HCT116 (cell line): ENCODE results near the gene TPD52L1. TPM values are rescaled to one million over a fixed set of nuclear protein-coding genes. Genes with fewer than 3 reads are reported as not detected.

Experiments
- ATAC-seq: fragments of 200-7000 bp; cut with Tn5 transposase; 2 replicates; pipeline ENCODE4 v1.9.1; 2020; ENCODE audit warnings: mild to moderate bottlenecking, moderate library complexity
- BruUV-seq: library from RNA; stranded (reverse); fragments of 400-500 nt; replicated peaks from 2 replicates; lab custom pipeline; 2021; lab: Mats Ljungman, UMichigan
- CTCF ChIA-PET: fragments of 300-600 bp; sonication (Branson Sonifier 250); formaldehyde crosslinking; loops from one replicate; lab custom pipeline; 2021; ENCODE audit warnings: antibody characterized with exemption; lab: Charles Lee
- POLR2A ChIA-PET: fragments of 300-600, 350-600 bp; sonication (Branson Sonifier 250); formaldehyde crosslinking; loops from one replicate; lab custom pipeline; 2021; ENCODE audit warnings: antibody characterized with exemption; lab: Charles Lee
- RAD21 ChIA-PET, 2 experiments: fragments of 300-600 bp; sonication (Branson Sonifier 250); formaldehyde crosslinking; loops; one replicate each; lab custom pipeline; 2023; ENCODE audit warnings: low total read pairs in 2 of 2; ENCODE audit not compliant: uncharacterized antibody in 2 of 2, unreplicated experiment in 2 of 2, low non-redundant PET in 1 of 2; lab: Charles Lee
- DNase-seq: peaks from one replicate; pipeline ENCODE4 v3.0.0-alpha.2; 2010; ENCODE audit warnings: low read depth, low spot score
- H2AFZ ChIP-seq: fragments of 200-600 bp; shearing (Covaris generic), sonication (generic); 2 replicates; pipeline ENCODE4 v1.6.1; 2017; ENCODE audit warnings: low read depth, mixed run types, mixed read lengths, antibody characterized with exemption, low read length; ENCODE audit not compliant: poor library complexity, severe bottlenecking
- H3K27ac ChIP-seq: 2 replicates; pipeline ENCODE4 v1.5.1; 2012; ENCODE audit warnings: low read depth, low read length
- H3K27me3 ChIP-seq: fragments of 200-600 bp; sonication (generic); 2 replicates; pipeline ENCODE4 v1.6.1; 2016; ENCODE audit warnings: mixed run types, low read length, mixed read lengths; ENCODE audit not compliant: insufficient read depth
- H3K36me3 ChIP-seq, 2 experiments: fragments of 200-500 bp in 1 of 2; fragments of 200-600 bp in 1 of 2; sonication (Bioruptor generic) in 1 of 2; sonication (generic) in 1 of 2; 2 replicates each; pipeline versions ENCODE4 v1.5.1 to v1.6.1; 2014 to 2016; ENCODE audit warnings: low read length in 2 of 2, inconsistent platforms in 1 of 2, mixed read lengths in 1 of 2, mixed run types in 1 of 2; ENCODE audit not compliant: insufficient read depth in 2 of 2, control insufficient read depth in 1 of 2
- H3K4me1 ChIP-seq, 2 experiments: fragments of 200-600 bp in 1 of 2; sonication (generic) in 1 of 2; 2 replicates each; pipeline versions ENCODE4 v1.5.1 to v1.6.1; 2012 to 2017; ENCODE audit warnings: low read length in 2 of 2, inconsistent platforms in 1 of 2, mild to moderate bottlenecking in 1 of 2, mixed read lengths in 1 of 2, mixed run types in 1 of 2, moderate library complexity in 1 of 2; ENCODE audit not compliant: insufficient read depth in 2 of 2, control insufficient read depth in 1 of 2
- H3K4me2 ChIP-seq: fragments of 200-600 bp; sonication (generic); 2 replicates; pipeline ENCODE4 v1.6.1; 2017; ENCODE audit warnings: mixed run types, low read length, mixed read lengths
- H3K4me3 ChIP-seq, 2 experiments: fragments of 200-600 bp in 1 of 2; sonication (generic) in 1 of 2; replicated peaks in 1 of 2; 2 replicates each; pipeline ENCODE4 v1.5.1; 2011 to 2016; ENCODE audit warnings: low read length in 2 of 2, control low read depth in 1 of 2, low read depth in 1 of 2, mild to moderate bottlenecking in 1 of 2, mixed read lengths in 1 of 2, mixed run types in 1 of 2
- H3K79me2 ChIP-seq: fragments of 200-600 bp; sonication (generic); 2 replicates; pipeline ENCODE4 v1.6.1; 2017; ENCODE audit warnings: mild to moderate bottlenecking, mixed run types, low read length, moderate library complexity, mixed read lengths; ENCODE audit not compliant: insufficient read depth
- H3K9ac ChIP-seq: fragments of 200-600 bp; sonication (generic); 2 replicates; pipeline ENCODE4 v1.6.1; 2016; ENCODE audit warnings: low read length, mixed read lengths
- H3K9me2 ChIP-seq: fragments of 200-600 bp; sonication (generic), shearing (Covaris generic); 2 replicates; pipeline ENCODE4 v1.6.1; 2017; ENCODE audit warnings: mixed run types, mild to moderate bottlenecking, moderate library complexity; ENCODE audit not compliant: insufficient read depth
- H3K9me3 ChIP-seq, 2 experiments: fragments of 200-500 bp in 1 of 2; fragments of 200-600 bp in 1 of 2; sonication (Bioruptor generic) in 1 of 2; sonication (generic) in 1 of 2; 2 replicates each; pipeline ENCODE4 v1.6.1; 2014 to 2017; ENCODE audit warnings: low read length in 2 of 2, mixed read lengths in 2 of 2, inconsistent platforms in 1 of 2, low read depth in 1 of 2, mild to moderate bottlenecking in 1 of 2, mixed run types in 1 of 2, moderate library complexity in 1 of 2; ENCODE audit not compliant: control insufficient read depth in 1 of 2, insufficient read depth in 1 of 2
- H4K20me1 ChIP-seq: fragments of 200-600 bp; sonication (generic), shearing (Covaris generic); 2 replicates; pipeline ENCODE4 v1.6.1; 2017; ENCODE audit warnings: mixed run types, mild to moderate bottlenecking, moderate library complexity; ENCODE audit not compliant: insufficient read depth
- EGR1 ChIP-seq: IDR thresholded peaks from 2 replicates; pipeline ENCODE4 v1.6.1; 2012; ENCODE audit warnings: low read depth
- ELF1 ChIP-seq: IDR thresholded peaks from 2 replicates; pipeline ENCODE4 v1.6.1; 2012; ENCODE audit warnings: low read depth, borderline replicate concordance
- YY1 ChIP-seq: IDR thresholded peaks from 2 replicates; pipeline ENCODE4 v1.6.1; 2011; ENCODE audit warnings: low read length, low read depth, moderate library complexity, mild to moderate bottlenecking; ENCODE audit not compliant: insufficient replicate concordance; ENCODE audit errors: extremely low read depth
- intact Hi-C: fragments of 100-400 bp; cut with micrococcal nuclease; formaldehyde crosslinking; loops from 2 replicates; pipeline ENCODE4 v1.10.0; 2022
- total RNA-seq: library from RNA; stranded (reverse); gene quantifications from one replicate; pipeline ENCODE4 v1.2.1, GENCODE V29; 2021; ENCODE audit not compliant: unreplicated experiment
- TF ChIP-seq, protein P1 (sequence below): IDR thresholded peaks from 2 replicates; pipeline ENCODE4 v1.6.1; 2012; ENCODE audit warnings: low read depth

Gene TPD52L1
- total RNA-seq, 1 experiment from 2014 or later: 64.1 TPM

DNA sequence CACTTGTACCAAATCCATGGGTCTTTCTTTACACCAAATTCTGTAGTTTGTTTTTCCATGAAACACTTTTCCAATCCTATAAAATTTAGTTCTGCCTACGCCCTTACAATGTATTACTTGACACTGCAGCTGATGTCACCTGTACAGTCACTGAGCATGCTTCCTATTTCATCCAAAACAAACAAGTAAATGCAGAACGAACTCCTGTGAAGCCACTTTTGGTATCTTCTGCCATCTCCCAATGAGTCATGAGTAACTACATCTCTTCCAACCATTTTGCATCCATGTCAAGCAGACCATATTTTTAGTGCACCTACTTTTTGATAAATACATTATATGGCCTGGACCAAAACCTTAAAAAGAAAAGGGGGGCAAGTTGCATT lies 105.8 kb downstream of the TPD52L1 start (continued):
- no peak for TF ChIP-seq YY1

GRCh38 chr6:125262016-125263013 lies 108.7 kb downstream of the TPD52L1 start:
- ATAC-seq: no peak
- no peaks in the 10 kb centered on the region for H3K36me3 ChIP-seq
- DNase-seq: no peak
- no peak overlapping the region for H3K27ac ChIP-seq
- H2AFZ ChIP-seq: no peak overlapping the region
- H3K27me3 ChIP-seq: no peaks in the 10 kb centered on the region
- POLR2A ChIA-PET: no interaction called here
- intact Hi-C loops: no loop called here
- no peak overlapping the region for H3K9ac ChIP-seq
- H3K9me3 ChIP-seq: no peaks in the 10 kb centered on the region
- H3K79me2 ChIP-seq: no peaks in the 10 kb centered on the region
- no peaks in the 10 kb centered on the region for H3K9me2 ChIP-seq
- no TSS peak for BruUV-seq
- TF ChIP-seq, protein P1, sequence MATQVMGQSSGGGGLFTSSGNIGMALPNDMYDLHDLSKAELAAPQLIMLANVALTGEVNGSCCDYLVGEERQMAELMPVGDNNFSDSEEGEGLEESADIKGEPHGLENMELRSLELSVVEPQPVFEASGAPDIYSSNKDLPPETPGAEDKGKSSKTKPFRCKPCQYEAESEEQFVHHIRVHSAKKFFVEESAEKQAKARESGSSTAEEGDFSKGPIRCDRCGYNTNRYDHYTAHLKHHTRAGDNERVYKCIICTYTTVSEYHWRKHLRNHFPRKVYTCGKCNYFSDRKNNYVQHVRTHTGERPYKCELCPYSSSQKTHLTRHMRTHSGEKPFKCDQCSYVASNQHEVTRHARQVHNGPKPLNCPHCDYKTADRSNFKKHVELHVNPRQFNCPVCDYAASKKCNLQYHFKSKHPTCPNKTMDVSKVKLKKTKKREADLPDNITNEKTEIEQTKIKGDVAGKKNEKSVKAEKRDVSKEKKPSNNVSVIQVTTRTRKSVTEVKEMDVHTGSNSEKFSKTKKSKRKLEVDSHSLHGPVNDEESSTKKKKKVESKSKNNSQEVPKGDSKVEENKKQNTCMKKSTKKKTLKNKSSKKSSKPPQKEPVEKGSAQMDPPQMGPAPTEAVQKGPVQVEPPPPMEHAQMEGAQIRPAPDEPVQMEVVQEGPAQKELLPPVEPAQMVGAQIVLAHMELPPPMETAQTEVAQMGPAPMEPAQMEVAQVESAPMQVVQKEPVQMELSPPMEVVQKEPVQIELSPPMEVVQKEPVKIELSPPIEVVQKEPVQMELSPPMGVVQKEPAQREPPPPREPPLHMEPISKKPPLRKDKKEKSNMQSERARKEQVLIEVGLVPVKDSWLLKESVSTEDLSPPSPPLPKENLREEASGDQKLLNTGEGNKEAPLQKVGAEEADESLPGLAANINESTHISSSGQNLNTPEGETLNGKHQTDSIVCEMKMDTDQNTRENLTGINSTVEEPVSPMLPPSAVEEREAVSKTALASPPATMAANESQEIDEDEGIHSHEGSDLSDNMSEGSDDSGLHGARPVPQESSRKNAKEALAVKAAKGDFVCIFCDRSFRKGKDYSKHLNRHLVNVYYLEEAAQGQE: no peak
- TF ChIP-seq EGR1 (no peak), ELF1 (no peak)
- CTCF ChIA-PET: no interaction called here
- no peaks in the 10 kb centered on the region for H4K20me1 ChIP-seq
- H3K4me2 ChIP-seq: no peak overlapping the region
- RAD21 ChIA-PET: no interaction called here
- no peaks in the 10 kb centered on the region for H3K4me1 ChIP-seq
- no peak overlapping the region for H3K4me3 ChIP-seq
